Activated effector memory CD4-positive, alpha-beta T cell treated with anti-CD3 and anti-CD28 coated beads, Interleukin-2, amount 50 U/mL, for 16 hours (primary cell): ENCODE measurements around the gene MAGEB17.
"Not testable (repeated sequence)": the region's sequence is repeated elsewhere in the genome, so short reads cannot be mapped to it uniquely, and the experiment has no call there.

Experiments used
- DNase-seq: peaks from one replicate; pipeline ENCODE4 v3.0.0-alpha.2; 2020

The MAGEB17 gene, protein sequence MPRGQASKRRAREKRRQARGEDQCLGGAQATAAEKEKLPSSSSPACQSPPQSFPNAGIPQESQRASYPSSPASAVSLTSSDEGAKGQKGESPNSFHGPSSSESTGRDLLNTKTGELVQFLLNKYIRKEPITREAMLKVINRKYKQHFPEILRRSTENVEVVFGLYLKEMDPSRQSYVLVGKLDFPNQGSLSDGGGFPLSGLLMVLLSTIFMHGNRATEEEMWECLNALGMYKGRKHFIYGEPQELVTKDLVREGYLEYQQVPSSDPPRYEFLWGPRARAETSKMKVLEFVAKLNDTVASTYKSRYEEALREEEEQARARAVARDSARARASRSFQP

GRCh38 chrX:16167181-16167580 is at the start of gene MAGEB17:
MAGEB17 (plus strand) TSS chrX:16167481; CDS start chrX:16170383, 2,902 bp downstream.
- no peak for DNase-seq

GRCh38 chrX:16119353-16120220 is 47.7 kb upstream of the MAGEB17 start:
- DNase-seq, result no peak

DNA sequence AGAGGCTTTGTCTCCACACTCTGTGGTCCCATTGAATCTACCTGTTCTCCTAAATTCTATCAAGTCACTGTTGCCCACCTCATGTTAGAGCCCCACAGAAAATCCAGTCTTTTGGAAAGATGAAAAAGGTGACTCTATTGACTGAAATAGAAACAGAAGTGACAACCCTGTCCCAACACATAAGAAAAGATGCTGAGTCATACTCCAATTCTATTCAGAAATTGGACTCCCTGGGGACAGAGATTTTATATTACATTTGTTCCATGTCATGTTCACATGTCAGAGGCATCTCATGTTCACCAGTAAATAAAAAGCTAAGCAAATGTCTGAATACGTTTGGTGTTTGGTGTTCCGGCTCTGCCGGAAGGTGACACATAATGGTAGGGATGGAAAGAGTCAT is 46.9 kb upstream of the MAGEB17 start:
- DNase-seq, result no peak

- DNase-seq, result peak; percentile 77
Observed at GRCh38 chrX:16123222-16123786, 44.0 kb upstream of the MAGEB17 start, which contains the start of gene GRPR. GRPR (plus strand) TSS chrX:16123565; CDS start chrX:16123954, 389 bp downstream.

DNA sequence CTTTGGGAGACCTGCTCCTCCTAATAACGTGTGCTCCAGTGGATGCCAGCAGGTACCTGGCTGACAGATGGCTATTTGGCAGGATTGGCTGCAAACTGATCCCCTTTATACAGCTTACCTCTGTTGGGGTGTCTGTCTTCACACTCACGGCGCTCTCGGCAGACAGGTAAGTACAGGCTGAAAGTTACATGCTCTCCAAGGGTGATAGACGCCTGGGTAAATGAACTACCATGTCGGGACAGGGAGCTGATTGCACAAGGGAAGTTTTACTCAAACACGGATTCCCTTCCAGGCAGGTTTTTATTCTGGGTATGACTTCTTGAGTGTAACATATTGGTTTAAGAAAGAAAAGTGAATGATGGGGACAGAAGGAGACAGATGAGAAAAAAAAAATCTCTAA is 43.1 kb upstream of the MAGEB17 start:
- no peak for DNase-seq

- DNase-seq, result no peak
Observed at GRCh38 chrX:16125520-16126149, 41.6 kb upstream of the MAGEB17 start.

- DNase-seq, result no peak
Observed at GRCh38 chrX:16130707-16131106, 36.6 kb upstream of the MAGEB17 start.

GRCh38 chrX:16134936-16135335 is 32.3 kb upstream of the MAGEB17 start:
- no peak for DNase-seq

- DNase-seq, result no peak
Observed at GRCh38 chrX:16136080-16136479, 31.2 kb upstream of the MAGEB17 start.

DNA sequence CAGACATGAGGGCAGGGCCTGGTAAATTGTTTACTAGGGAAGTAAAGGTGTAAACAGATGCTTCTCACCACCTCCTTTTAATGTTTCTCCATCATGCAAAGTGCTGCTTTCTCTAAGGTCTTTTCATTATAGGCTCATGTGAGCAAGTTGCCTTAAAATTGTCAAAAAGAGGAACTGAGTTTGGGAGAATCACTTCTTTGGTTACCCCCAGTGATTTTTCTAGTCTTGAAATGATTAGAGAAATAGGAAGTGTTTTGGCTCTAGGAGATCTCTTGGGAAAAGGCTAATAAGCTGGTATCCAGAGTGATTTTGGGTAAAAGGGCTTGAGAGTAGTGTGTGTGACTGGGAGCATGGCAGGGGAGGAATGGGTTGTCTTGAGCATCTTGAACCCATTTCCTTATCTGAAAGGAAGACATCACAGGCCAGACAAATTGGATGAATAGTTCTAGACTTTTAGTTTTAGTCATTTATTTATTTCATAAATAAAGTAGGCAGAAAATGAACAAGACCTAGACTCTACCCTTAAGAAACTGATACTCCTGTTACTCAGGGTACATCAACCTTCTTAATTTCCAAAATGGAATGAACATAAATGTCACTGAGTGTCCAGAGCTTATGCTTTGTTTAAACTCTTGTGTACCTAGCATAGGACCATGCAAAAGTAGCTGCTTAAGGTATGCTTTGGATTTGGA is 29.7 kb upstream of the MAGEB17 start:
- DNase-seq, result no peak

GRCh38 chrX:16138108-16138427 is 29.2 kb upstream of the MAGEB17 start:
- no peak for DNase-seq

DNA sequence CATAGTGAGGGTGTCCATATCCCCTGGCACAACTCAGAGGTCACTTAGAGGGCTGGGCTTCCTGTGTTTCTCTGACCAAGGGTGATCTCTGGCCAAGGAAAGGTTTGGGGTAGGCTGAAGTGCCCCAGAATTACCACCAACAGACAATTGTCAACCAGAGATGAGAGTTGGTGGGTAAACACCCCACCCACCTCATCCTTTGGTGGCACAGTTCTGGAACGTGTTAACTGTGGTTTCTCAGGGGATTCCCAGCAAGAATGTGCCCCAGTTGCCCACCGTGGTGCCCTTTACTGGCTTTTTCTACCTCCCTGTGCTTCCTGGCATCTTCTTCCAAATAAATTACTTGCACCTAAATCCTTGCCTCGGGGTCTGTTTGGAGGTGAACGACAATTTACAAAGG is 26.8 kb upstream of the MAGEB17 start:
- no peak for DNase-seq

DNA sequence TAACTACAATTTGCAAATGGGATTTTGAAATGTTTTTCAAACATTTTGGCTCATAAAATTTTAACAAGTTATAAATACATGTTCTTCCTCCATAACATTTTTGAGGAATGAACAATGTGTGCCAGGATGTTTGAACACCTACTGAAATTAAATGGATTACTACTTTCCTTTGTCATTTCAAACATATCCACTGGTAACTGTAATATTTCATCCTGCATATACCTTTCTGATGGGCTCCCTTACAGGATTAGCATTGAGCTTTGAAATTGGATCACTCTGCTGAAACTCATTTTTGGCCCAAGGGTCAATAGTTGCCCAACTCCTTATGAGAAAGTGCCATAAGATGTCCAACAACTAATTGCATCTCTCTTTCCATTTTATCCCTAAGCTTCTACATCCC is 26.3 kb upstream of the MAGEB17 start:
- DNase-seq, result no peak

DNA sequence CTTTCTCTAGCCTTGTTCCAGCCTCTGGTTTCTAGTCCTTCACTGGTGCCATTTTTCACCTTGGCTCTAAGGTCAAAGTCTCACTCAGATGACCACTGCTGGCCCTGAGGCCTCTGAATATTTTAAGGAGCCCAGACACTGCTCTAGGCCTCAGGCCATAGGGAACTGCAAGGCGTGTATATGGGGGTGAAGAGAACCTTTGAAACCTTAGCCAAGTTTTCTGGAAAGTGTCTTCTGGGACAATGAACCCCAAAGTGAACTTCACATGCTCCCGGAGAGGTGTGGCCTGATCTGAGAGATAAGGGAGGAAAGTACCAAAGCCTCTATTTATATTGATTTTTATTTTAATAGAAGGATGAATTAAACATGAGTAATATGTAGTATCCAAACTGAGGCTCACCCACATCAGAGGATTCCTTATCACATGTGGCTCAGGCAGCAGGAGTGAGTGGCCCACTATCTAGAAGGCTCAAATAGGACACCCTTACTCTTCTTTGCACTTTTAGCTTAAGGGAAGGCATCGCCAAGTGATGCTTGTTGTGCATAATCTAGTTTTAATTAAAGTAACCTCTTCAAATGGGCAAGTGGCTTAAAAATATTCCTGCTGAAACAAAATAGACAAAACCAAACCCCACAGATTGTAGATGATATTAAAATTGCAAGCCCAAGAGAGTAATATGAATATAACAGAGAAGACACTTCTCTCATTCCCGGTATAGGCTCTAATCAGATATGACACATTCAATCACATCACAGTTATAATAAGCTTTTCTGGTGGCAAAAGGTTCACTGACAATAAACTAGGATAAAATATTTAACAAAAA is 25.6 kb upstream of the MAGEB17 start:
- DNase-seq, result no peak

DNA sequence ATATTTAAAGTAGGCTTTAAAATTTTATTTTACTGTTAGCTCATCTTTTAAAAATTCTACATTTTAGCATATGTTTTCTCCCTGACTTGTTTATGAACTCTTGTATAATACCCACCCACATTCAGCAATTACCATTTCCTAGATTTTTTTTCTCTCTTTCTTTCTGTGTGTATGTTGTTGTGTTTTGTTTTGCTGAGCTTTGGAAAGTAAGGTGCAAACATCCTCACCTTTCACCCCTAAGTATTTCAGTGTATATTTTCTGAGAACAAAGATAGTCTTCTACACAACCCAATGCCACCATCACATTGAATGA is 25.1 kb upstream of the MAGEB17 start:
- DNase-seq, result no peak

DNA sequence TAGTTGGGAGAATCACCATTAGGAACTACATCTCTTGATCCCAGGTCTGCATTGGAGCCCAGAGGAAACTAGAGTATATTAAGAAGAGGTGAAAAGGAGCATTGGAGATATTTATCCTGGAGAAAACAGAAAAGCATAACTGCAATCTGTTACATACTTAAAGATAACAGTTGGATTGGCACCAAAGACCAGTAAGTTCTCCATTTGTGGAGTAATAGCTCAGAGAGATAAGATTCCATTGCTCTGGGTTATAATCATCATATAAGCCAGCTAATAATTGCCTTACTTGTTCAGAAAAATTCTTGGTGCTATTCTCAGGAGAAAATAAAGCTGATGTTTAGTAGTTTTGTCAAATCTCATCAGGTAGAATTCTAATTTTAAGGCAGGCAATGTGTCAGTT is 23.3 kb upstream of the MAGEB17 start:
- no peak for DNase-seq

DNA sequence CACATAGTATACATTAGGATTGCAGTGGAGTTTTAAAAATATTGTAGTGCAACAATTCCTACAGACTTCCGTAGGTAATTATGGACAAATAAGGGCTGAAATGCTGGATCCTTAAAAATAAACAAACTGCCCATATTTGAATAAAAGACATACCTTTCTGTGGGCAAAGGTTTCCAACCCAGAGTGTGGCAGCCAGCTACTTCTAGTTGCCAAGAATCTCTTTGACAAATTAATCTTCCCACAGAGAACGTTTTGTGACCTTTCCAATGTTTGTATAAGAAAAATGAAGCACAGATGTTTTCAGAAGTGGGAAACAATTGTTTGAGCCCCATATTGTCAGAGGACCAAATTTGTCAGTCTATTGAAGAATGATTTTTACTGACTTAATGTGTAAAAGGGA is 22.9 kb upstream of the MAGEB17 start:
- no peak for DNase-seq

DNA sequence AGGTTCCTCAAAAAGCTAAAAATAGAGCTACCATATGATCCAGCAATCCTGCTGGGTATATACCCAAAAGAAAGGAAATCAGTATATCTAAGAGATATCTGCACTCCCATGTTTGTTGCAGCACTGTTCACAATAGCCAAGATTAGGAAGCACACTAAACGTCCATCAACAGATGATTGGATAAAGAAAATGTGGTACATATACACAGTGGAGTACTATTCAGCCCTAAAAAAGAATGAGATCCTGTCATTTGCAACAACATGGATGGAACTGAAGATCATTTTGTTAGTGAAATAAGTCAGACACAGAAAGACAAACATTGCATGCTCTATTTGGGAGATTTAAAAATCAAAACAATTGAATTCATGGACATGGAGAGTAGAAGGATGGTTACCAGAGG is 22.2 kb upstream of the MAGEB17 start:
- DNase-seq, result not testable (repeated sequence)

DNA sequence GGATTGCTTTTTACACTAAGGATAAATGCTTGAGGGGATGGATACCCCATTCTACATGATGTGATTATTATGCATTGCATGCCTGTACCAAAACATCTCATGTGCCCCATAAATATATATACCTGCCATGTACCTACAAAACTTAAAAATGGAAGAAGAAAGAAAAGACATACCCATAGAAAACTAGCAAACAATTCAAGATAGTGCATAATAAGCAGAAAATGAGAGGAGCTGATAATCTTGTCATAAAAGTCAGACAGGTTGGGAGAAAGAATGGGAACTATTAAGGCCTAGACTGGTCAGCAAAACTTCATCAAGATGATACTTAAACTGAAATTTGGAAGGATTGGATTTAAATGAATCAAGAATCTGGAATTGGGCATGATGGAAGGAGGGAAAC is 21.6 kb upstream of the MAGEB17 start:
- no peak for DNase-seq

GRCh38 chrX:16148896-16149295 is 18.4 kb upstream of the MAGEB17 start:
- no peak for DNase-seq

GRCh38 chrX:16155581-16156096 is 11.6 kb upstream of the MAGEB17 start:
- no peak for DNase-seq
